NCI-H446 treated with DMSO at 0.1 percent for 48 hours (cell line): ENCODE results near the gene ANXA2.
"Not testable (repeated sequence)": the region's sequence is repeated elsewhere in the genome, so short reads cannot be mapped to it uniquely, and the experiment has no call there.

ENCODE experiments used
- DNase-seq: peaks from one replicate; lab custom pipeline; 2025; lab: John Stamatoyannopoulos, UW

The ANXA2 gene

DNA sequence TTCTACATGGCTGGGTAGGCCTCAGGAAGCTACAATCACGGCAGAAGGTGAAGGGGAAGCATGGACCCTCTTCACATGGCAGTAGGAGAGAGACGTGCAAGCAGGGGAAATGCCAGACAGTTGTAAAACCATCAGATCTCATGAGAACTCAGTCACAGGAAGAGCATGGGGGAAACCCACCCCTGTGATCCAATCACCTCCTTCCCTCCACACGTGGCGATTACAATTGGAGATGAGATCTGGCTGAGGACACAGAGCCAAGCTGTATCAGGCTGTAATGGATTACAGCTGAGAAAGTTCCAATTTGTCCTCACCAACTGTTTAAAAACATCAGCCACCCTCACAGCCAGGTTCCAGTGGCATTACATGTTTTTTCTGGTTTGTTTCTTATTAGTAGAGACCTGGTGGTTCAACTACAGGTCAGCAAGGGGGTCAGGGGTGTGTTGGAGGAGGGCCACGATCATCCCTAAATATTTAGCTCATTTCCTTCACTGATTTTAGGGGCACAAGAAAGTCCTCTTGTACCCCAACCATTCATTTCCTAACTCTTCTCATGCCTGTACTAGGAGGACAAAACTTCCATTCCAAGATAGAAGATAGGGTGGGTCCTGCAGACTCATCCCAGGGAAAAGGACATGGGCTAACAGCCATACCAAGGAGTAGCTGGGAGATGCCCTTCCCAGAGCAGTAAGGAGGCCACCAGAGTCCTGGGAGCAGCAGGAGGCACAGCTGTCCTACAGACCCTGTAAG, 54.4 kb downstream of the ANXA2 start:
- DNase-seq = no peak

DNA sequence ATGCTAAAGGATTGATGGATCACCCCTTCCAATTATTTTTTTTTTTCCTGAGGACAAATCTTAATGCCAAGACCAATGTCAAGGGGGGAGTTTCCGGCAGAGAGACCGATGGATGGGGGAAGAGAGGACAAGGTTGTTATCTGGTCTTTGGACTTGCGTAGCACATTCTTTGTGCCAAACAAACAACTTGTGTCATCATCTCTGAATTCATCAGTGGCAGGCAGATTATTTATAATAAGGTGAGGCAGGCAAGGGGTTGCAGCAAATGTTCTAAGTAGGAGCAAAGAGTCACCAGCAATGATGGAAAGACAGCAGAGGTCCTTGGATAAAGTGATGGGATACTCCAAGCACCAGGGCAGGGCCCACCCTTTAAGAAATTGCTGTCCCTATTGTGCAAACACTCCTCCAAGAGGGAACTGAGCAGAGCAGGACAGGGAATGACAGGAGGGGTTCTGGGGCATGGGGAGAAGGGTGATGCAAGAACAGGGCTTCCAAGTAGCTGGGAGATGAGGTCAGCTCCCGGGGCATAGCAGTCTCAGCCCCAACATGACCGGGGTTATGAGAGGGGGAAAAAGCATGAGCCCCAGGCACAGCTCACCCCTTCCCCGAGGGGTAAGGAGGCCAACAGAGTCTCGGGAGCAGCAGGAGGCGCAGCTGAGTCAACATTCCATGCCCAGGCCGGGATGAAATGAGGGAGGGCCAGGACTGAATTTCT, 57.4 kb downstream of the ANXA2 start:
- DNase-seq = no peak

DNA sequence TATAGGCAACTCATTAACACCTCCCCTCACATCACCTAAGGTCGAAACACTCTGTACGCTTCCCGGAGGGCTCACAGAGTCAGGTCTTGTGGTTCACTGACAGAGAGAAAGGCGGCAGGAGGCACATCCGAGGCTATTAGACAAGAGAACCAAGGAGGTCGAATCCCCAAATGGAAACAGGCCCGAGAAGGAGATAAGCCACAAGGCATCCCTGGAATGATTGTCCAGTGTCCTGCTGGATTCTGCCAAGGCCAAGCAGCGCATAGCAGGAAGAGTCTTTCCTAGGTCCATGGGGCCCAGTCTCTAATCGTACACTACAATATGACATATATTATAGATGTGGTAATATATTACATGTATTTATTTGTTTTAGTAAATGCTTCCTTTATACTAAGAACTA, 58.5 kb downstream of the ANXA2 start:
- no peak for DNase-seq

GRCh38 chr15:60338810-60339209, 59.0 kb downstream of the ANXA2 start:
- no peak for DNase-seq

DNA sequence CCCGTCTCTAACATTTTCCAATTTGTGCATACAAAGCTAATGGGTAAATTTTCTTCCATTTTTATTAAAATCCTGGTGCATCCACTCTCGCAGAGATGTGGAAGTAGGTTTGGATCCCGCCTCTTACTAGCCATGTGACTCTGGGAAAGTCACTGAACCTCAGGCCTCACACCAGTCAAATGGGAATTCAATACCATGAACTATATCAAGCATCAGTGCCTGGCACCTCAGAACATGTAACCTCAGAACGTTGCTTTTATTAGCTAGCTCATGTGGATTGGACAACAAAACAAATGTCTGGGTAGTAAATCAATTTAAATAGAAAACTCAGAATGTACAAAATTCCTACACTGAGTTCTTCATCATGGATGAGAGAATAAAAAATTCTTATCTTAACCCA, 60.7 kb downstream of the ANXA2 start:
- DNase-seq = no peak

DNA sequence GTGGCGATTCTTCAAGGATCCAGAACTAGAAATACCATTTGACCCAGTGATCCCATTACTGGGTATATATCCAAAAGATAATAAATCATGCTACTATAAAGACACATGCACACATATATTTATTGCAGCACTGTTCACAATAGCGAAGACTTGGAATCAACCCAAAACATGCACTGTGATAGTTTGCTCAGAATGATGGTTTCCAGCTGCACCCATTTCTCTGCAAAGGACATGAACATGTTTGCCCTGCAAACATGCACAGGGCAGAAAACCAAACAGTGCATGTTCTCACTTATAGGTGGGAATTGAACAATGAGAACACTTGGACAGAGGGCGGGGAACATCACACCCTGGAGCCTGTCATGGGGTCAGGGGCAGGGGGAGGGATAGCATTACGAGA, 62.5 kb downstream of the ANXA2 start:
- DNase-seq = not testable (repeated sequence)

- DNase-seq = no peak
Measured at GRCh38 chr15:60328852-60329443, 68.8 kb downstream of the ANXA2 start.

DNA sequence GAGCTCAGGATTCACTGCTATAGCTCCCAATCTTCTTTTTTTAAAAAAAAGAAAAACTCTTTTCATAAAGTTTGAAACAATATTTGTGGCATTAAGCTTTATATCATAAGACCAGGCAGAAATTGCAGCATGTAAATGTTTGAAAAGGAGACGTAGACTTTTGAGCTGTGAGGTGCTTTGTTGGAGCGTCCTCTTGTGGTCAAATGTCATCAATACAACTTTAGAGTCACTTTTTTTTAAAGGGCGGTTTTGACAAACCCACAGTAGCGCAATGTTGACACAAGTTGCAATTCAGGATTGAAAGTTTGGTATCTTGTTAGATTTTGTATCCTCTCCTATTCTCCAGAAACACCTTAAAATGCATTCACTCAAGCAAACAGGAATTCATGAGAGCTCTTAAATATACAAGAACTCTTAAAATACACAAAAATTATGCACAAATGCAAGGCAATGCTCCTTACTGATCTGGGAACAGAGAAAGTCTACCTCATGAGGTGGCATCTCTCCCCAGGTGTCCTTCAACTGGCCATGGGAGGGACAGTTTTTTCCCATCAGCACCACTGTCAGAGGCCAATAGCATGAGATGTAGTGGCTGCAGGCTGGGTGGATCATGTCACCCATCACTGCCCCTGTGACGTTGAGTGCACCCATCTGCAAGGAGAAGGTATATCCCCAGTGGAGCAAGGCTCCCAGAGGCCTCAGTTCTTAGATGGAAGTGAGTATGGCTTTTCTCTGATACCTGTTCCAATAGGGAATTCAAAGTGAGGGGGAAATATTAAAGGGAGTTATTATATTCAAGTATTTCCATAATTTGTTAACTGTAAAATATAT, 70.7 kb downstream of the ANXA2 start:
- peak; percentile 38 for DNase-seq

DNA sequence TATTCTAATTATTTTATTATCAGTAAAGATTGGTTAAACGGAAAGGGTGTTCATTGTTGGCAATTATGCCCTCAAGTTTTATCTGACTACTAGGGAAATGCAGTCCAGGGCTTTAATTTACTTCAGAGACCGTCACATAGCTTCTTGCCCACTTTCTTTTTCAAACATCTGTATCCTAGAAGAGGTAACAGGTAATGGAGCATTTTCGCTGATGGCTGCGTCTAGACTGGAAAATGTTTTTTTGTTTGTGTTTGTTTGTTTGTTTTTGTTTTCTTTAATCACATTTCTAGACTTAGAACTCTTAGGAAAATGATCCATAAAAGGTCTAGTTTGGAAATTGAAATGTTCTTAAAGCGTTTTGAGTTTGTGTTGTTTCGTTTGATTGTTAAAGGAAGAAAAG, 71.4 kb downstream of the ANXA2 start:
- no peak for DNase-seq

- DNase-seq = no peak
Measured at GRCh38 chr15:60325905-60326304, 71.9 kb downstream of the ANXA2 start.

- DNase-seq = no peak
Measured at GRCh38 chr15:60324706-60325438, 72.9 kb downstream of the ANXA2 start.

DNA sequence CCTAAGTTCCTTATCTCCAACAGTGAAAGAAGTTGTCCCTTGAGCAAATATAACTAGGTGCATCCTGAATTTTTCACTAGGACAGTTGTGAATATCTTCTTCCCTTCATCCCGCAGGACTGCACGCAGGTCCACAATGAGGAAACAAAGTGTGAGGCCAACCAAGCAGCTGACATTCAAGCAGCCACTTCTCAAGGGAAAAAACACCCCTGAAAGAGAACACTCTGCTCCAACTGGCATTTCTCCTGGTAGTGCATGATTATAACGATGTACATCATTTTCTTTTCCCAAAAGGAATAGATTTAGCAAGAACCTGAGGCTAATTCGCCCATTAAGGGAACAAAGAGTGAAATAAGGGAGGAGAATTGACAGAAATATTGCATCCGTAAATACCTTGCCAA, 74.5 kb downstream of the ANXA2 start:
- no peak for DNase-seq

GRCh38 chr15:60320365-60320764, 77.4 kb downstream of the ANXA2 start:
- DNase-seq = no peak

DNA sequence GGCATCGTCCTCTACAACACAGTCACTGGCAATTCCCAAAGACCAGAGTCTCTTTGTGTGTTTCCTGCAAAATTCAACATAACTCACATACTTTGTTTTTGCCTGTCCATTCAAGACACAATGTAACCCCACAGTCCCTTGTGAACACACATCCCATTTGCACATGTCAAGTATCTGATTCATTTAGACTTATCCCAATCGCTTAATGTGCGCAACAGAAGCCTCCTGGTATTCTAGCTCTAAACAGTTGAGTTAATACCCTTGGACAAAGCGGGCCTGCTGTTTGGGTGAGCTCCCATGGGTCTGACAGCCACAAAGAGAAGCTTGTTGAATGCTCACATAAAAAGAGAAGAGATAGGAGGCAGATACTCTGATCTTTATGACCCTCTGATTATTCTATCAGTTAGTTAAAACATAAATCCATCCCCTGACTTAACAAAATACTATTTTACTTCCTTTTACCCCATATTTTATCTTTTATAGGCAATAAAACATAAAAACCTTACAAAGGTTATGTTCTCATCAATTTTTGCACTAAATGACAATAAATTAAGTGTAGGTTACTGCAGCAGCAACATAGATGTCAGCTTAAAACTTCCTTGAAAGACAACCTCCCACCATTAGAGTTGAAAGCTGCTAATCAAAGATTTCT, 79.4 kb downstream of the ANXA2 start:
- no peak for DNase-seq

GRCh38 chr15:60316961-60317360, 80.8 kb downstream of the ANXA2 start:
- no peak for DNase-seq

DNA sequence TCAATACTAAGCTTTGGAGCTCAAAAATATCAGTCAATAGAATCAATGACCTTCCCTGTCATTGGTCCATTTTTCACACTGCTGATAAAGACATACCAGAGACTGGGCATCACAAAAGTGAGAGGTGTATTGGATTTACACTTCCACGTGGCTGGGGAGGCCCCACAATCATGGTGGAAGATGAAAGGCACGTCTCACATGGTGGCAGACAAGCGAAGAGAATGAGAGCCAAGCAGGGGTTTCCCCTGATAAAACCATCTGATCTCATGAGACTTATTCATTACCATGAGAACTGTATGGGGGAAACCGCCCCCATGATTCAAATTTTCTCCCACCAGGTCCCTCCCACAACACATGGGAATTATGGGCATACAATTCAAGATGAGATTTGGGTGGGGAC, 81.9 kb downstream of the ANXA2 start:
- no peak for DNase-seq

GRCh38 chr15:60313906-60314305, 83.9 kb downstream of the ANXA2 start:
- no peak for DNase-seq

GRCh38 chr15:60307034-60307433, 90.8 kb downstream of the ANXA2 start:
- no peak for DNase-seq

DNA sequence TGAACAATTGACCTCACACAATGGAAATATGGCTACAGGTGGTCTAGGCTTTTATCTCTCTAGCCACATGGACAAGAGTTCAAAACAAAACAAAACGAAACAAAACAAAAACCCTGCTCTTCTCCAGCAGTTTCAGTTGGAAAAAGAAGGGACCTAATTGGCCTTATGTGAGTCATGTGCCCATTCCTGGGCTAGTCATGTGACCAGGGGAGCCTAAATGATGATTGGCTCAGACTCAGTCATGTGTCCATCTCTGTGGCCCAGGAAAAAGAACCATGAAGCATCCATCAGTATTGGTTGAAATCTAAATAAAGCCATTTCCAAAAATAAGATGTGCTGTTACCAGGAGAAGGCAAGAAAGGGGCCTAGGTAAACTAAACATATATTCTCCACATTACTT, 96.8 kb downstream of the ANXA2 start:
- DNase-seq = no peak

GRCh38 chr15:60299452-60300047, 98.2 kb downstream of the ANXA2 start:
- peak; percentile 93 for DNase-seq
